Karpas-422 (cell line): ENCODE results near the gene HMGN3. TPM values are rescaled to one million over a fixed set of nuclear protein-coding genes. Genes with fewer than 3 reads are reported as not detected.

Experiments used
- DNase-seq: peaks from one replicate; pipeline ENCODE4 v3.0.0-alpha.2; 2015
- H2AFZ ChIP-seq: fragments of 200-600 bp; sonication (generic); 2 replicates; pipeline ENCODE4 v1.6.1; 2014; ENCODE audit warnings: antibody characterized with exemption, low read length, mixed read lengths
- H3K27ac ChIP-seq: fragments of 200-600 bp; sonication (generic); 2 replicates; pipeline ENCODE4 v1.5.1; 2014; ENCODE audit warnings: mild to moderate bottlenecking, low read length, moderate library complexity
- H3K27me3 ChIP-seq: fragments of 200-600 bp; sonication (generic); 2 replicates; pipeline ENCODE4 v1.6.1; 2014; ENCODE audit warnings: low read length, mixed read lengths
- H3K36me3 ChIP-seq: fragments of 200-600 bp; sonication (generic); 2 replicates; pipeline ENCODE4 v1.6.1; 2014; ENCODE audit warnings: low read length, mixed read lengths; ENCODE audit not compliant: insufficient read depth
- H3K4me1 ChIP-seq: fragments of 200-600 bp; sonication (generic); 2 replicates; pipeline ENCODE4 v1.6.1; 2014; ENCODE audit warnings: mild to moderate bottlenecking, low read length, mixed read lengths
- H3K4me2 ChIP-seq: fragments of 200-600 bp; sonication (generic); 2 replicates; pipeline ENCODE4 v1.6.1; 2014; ENCODE audit warnings: low read length, low read depth, mild to moderate bottlenecking; ENCODE audit not compliant: poor library complexity, severe bottlenecking
- H3K4me3 ChIP-seq: fragments of 200-600 bp; sonication (generic); 2 replicates; pipeline ENCODE4 v1.5.1; 2014; ENCODE audit warnings: mild to moderate bottlenecking, antibody characterized with exemption, low read length, mixed read lengths
- H3K79me2 ChIP-seq: fragments of 200-600 bp; sonication (generic); 2 replicates; pipeline ENCODE4 v1.6.1; 2014; ENCODE audit warnings: mild to moderate bottlenecking, low read length, mixed read lengths
- H3K9ac ChIP-seq: fragments of 200-600 bp; sonication (generic); 2 replicates; pipeline ENCODE4 v1.6.0; 2014; ENCODE audit warnings: low read length
- H3K9me2 ChIP-seq: fragments of 200-600 bp; sonication (generic), shearing (Covaris generic); replicated peaks from 2 replicates; pipeline ENCODE4 v1.6.0; 2014; ENCODE audit warnings: mild to moderate bottlenecking, low read length, moderate library complexity; ENCODE audit not compliant: insufficient read depth
- H3K9me3 ChIP-seq: fragments of 300-700, 200-600 bp; sonication (generic); 2 replicates; pipeline ENCODE4 v1.6.1; 2014; ENCODE audit warnings: low read length, mixed read lengths
- H4K20me1 ChIP-seq: fragments of 200-600 bp; sonication (generic); 2 replicates; pipeline ENCODE4 v1.6.1; 2014; ENCODE audit warnings: mild to moderate bottlenecking, antibody characterized with exemption, low read length, low read depth; ENCODE audit not compliant: insufficient read depth
- total RNA-seq: library from RNA; depleted of rRNA; stranded (reverse); fragments of >200 nt; shearing (Covaris generic); gene quantifications from 2 replicates; pipeline ENCODE4 v1.2.3, GENCODE V29; 2014; ENCODE audit warnings: low replicate concordance; rRNA removed

HMGN3 gene
- total RNA-seq, 1 experiment from 2014 or later = 125 TPM

- no peak overlapping the region for H3K4me2 ChIP-seq
- no peak overlapping the region for H2AFZ ChIP-seq
These were observed 65.8 kb downstream of the HMGN3 start for GRCh38 chr6:79168695-79168980.

GRCh38 chr6:79167931-79168694 lies 66.4 kb downstream of the HMGN3 start:
- no peaks in the 10 kb centered on the region for H3K9me3 ChIP-seq
- H3K27ac ChIP-seq = no peak overlapping the region
- no peak overlapping the region for H3K4me3 ChIP-seq
- H3K9me2 ChIP-seq = no peaks in the 10 kb centered on the region
- no peak overlapping the region for H2AFZ ChIP-seq
- no peaks in the 10 kb centered on the region for H3K27me3 ChIP-seq
- H3K9ac ChIP-seq = no peak overlapping the region
- DNase-seq = no peak
- no peak overlapping the region for H3K4me2 ChIP-seq
- no peaks in the 10 kb centered on the region for H3K4me1 ChIP-seq
- no peaks in the 10 kb centered on the region for H3K36me3 ChIP-seq
- no peaks in the 10 kb centered on the region for H3K79me2 ChIP-seq
- H4K20me1 ChIP-seq = no peaks in the 10 kb centered on the region

More at GRCh38 chr6:79168695-79168980, 65.8 kb downstream of the HMGN3 start:
- DNase-seq = no peak
- no peak overlapping the region for H3K9ac ChIP-seq
- H3K9me2 ChIP-seq = no peaks in the 10 kb centered on the region
- H3K4me1 ChIP-seq = no peaks in the 10 kb centered on the region
- H4K20me1 ChIP-seq = no peaks in the 10 kb centered on the region
- no peak overlapping the region for H3K27ac ChIP-seq
- H3K4me3 ChIP-seq = no peak overlapping the region
- H3K79me2 ChIP-seq = no peaks in the 10 kb centered on the region
- H3K9me3 ChIP-seq = no peaks in the 10 kb centered on the region
- no peaks in the 10 kb centered on the region for H3K27me3 ChIP-seq
- H3K36me3 ChIP-seq = no peaks in the 10 kb centered on the region

GRCh38 chr6:79159846-79160245 lies 74.6 kb downstream of the HMGN3 start:
- Histone ChIP-seq H2AFZ (no peak overlapping the region), H3K36me3 (no peaks in the 10 kb centered on the region), H3K27ac (no peak overlapping the region), H3K4me2 (no peak overlapping the region), H4K20me1 (no peaks in the 10 kb centered on the region), H3K9ac (no peak overlapping the region), H3K4me3 (no peak overlapping the region), H3K4me1 (no peaks in the 10 kb centered on the region), H3K9me2 (no peaks in the 10 kb centered on the region), H3K79me2 (no peaks in the 10 kb centered on the region), H3K27me3 (no peaks in the 10 kb centered on the region), H3K9me3 (no peaks in the 10 kb centered on the region)
- DNase-seq = no peak

- Histone ChIP-seq H3K4me1 (no peaks in the 10 kb centered on the region), H3K27me3 (no peaks in the 10 kb centered on the region), H2AFZ (no peak overlapping the region), H4K20me1 (no peaks in the 10 kb centered on the region), H3K4me3 (no peak overlapping the region), H3K9ac (no peak overlapping the region), H3K27ac (no peak overlapping the region), H3K79me2 (no peaks in the 10 kb centered on the region), H3K36me3 (no peaks in the 10 kb centered on the region), H3K9me3 (no peaks in the 10 kb centered on the region), H3K9me2 (no peaks in the 10 kb centered on the region), H3K4me2 (no peak overlapping the region)
- no peak for DNase-seq
These were observed 75.5 kb downstream of the HMGN3 start for GRCh38 chr6:79158856-79159516.

- Histone ChIP-seq H3K4me1 (no peaks in the 10 kb centered on the region), H2AFZ (no peak overlapping the region), H4K20me1 (no peaks in the 10 kb centered on the region), H3K4me3 (no peak overlapping the region), H3K36me3 (no peaks in the 10 kb centered on the region), H3K4me2 (no peak overlapping the region), H3K9me2 (no peaks in the 10 kb centered on the region), H3K27ac (no peak overlapping the region), H3K79me2 (no peaks in the 10 kb centered on the region), H3K9ac (no peak overlapping the region), H3K27me3 (no peaks in the 10 kb centered on the region), H3K9me3 (no peaks in the 10 kb centered on the region)
- DNase-seq = no peak
These were observed 76.4 kb downstream of the HMGN3 start for GRCh38 chr6:79157961-79158644.

- H2AFZ ChIP-seq = no peak overlapping the region
- no peak for DNase-seq
- no peaks in the 10 kb centered on the region for H3K27me3 ChIP-seq
- no peak overlapping the region for H3K4me3 ChIP-seq
- no peaks in the 10 kb centered on the region for H3K9me2 ChIP-seq
- no peak overlapping the region for H3K9ac ChIP-seq
- H3K27ac ChIP-seq = no peak overlapping the region
- H3K36me3 ChIP-seq = no peaks in the 10 kb centered on the region
- no peaks in the 10 kb centered on the region for H3K9me3 ChIP-seq
- no peak overlapping the region for H3K4me2 ChIP-seq
- H4K20me1 ChIP-seq = no peaks in the 10 kb centered on the region
- no peaks in the 10 kb centered on the region for H3K79me2 ChIP-seq
- H3K4me1 ChIP-seq = no peaks in the 10 kb centered on the region
These were observed 82.2 kb downstream of the HMGN3 start for GRCh38 chr6:79152269-79152737.

Other genes with a start within 250 kb of the HMGN3 start
- 27.6 and 52.4 TPM in 2 replicates for gene PHIP, start 156.4 kb downstream of the HMGN3 start, total RNA-seq